ENCODE measurements around the gene ALDH1L1.

ALDH1L1 gene

GRCh38 chr3:126205717-126206655, 25.6 kb upstream of the ALDH1L1 start:
- H3K27me3 ChIP-seq (ENCODE audit: low read length) = no peaks in the 10 kb centered on the region
- no peak overlapping the region for H3K9ac ChIP-seq (ENCODE audit: low read length)
- H4K20me1 ChIP-seq (ENCODE audit: low read depth, low read length) = no peaks in the 10 kb centered on the region
- H2AFZ ChIP-seq (ENCODE audit: low read depth, low read length, severe bottlenecking) = no peak overlapping the region
- H3K4me2 ChIP-seq (ENCODE audit: low read depth, low read length, poor library complexity, severe bottlenecking) = no peak overlapping the region
- no peaks in the 10 kb centered on the region for H3F3A ChIP-seq (ENCODE audit: insufficient read depth)
- no peaks in the 10 kb centered on the region for H3K79me2 ChIP-seq (ENCODE audit: insufficient read depth, low read length)
- no peaks in the 10 kb centered on the region for H3K36me3 ChIP-seq (ENCODE audit: low read length)
- no peak overlapping the region for H3K4me3 ChIP-seq (ENCODE audit: insufficient read depth, low read length, poor library complexity, severe bottlenecking)
- H3K27ac ChIP-seq (ENCODE audit: low read depth, low read length) = no peak overlapping the region
- H3K9me3 ChIP-seq (ENCODE audit: insufficient read depth, low read length) = no peaks in the 10 kb centered on the region
- H3K9me2 ChIP-seq (replicated peaks; ENCODE audit: insufficient read depth, low read length) = no peaks in the 10 kb centered on the region
- no peak for TF ChIP-seq EZH2phosphoT487 (conservative IDR thresholded peaks at IDR 0.05; ENCODE audit: low read length)
- no peak for TF ChIP-seq CTCF (IDR thresholded peaks at IDR 0.05; ENCODE audit: insufficient read depth, low read length, poor library complexity, severe bottlenecking)

GRCh38 chr3:126202680-126203079, 22.3 kb upstream of the ALDH1L1 start:
- H3K4me2 ChIP-seq (ENCODE audit: low read depth, low read length, poor library complexity, severe bottlenecking) = no peak overlapping the region
- H3K27me3 ChIP-seq (ENCODE audit: low read length) = no peaks in the 10 kb centered on the region
- H3K79me2 ChIP-seq (ENCODE audit: insufficient read depth, low read length) = no peaks in the 10 kb centered on the region
- no peak for TF ChIP-seq CTCF (IDR thresholded peaks at IDR 0.05; ENCODE audit: insufficient read depth, low read length, poor library complexity, severe bottlenecking)
- no peak for TF ChIP-seq EZH2phosphoT487 (conservative IDR thresholded peaks at IDR 0.05; ENCODE audit: low read length)
- no peaks in the 10 kb centered on the region for H3K9me3 ChIP-seq (ENCODE audit: insufficient read depth, low read length)
- H2AFZ ChIP-seq (ENCODE audit: low read depth, low read length, severe bottlenecking) = no peak overlapping the region
- H3K9ac ChIP-seq (ENCODE audit: low read length) = no peak overlapping the region
- no peak overlapping the region for H3K4me3 ChIP-seq (ENCODE audit: insufficient read depth, low read length, poor library complexity, severe bottlenecking)
- H4K20me1 ChIP-seq (ENCODE audit: low read depth, low read length) = no peaks in the 10 kb centered on the region
- H3F3A ChIP-seq (ENCODE audit: insufficient read depth) = no peaks in the 10 kb centered on the region
- H3K27ac ChIP-seq (ENCODE audit: low read depth, low read length) = no peak overlapping the region
- H3K9me2 ChIP-seq (replicated peaks; ENCODE audit: insufficient read depth, low read length) = no peaks in the 10 kb centered on the region
- no peaks in the 10 kb centered on the region for H3K36me3 ChIP-seq (ENCODE audit: low read length)

- Histone ChIP-seq H3K36me3 (ENCODE audit: low read length) (no peaks in the 10 kb centered on the region), H3K9me3 (ENCODE audit: insufficient read depth, low read length) (no peaks in the 10 kb centered on the region), H3K27ac (ENCODE audit: low read depth, low read length) (no peak overlapping the region), H3K4me3 (ENCODE audit: insufficient read depth, low read length, poor library complexity, severe bottlenecking) (no peak overlapping the region), H3K9ac (ENCODE audit: low read length) (no peak overlapping the region), H2AFZ (ENCODE audit: low read depth, low read length, severe bottlenecking) (no peak overlapping the region), H3F3A (ENCODE audit: insufficient read depth) (no peaks in the 10 kb centered on the region), H3K4me2 (ENCODE audit: low read depth, low read length, poor library complexity, severe bottlenecking) (no peak overlapping the region), H4K20me1 (ENCODE audit: low read depth, low read length) (no peaks in the 10 kb centered on the region), H3K27me3 (ENCODE audit: low read length) (no peaks in the 10 kb centered on the region), H3K79me2 (ENCODE audit: insufficient read depth, low read length) (no peaks in the 10 kb centered on the region), H3K9me2 (replicated peaks; ENCODE audit: insufficient read depth, low read length) (no peaks in the 10 kb centered on the region)
- TF ChIP-seq EZH2phosphoT487 (conservative IDR thresholded peaks at IDR 0.05; ENCODE audit: low read length) (no peak), CTCF (IDR thresholded peaks at IDR 0.05; ENCODE audit: insufficient read depth, low read length, poor library complexity, severe bottlenecking) (no peak)
Measured at GRCh38 chr3:126202276-126202675, 21.9 kb upstream of the ALDH1L1 start.

All from SU-DHL-6 (cell line).